ENCODE data around the gene RPGRIP1.
"Not testable (repeated sequence)": the region's sequence is repeated elsewhere in the genome, so short reads cannot be mapped to it uniquely, and the experiment has no call there.

RPGRIP1 gene

GRCh38 chr14:21287168-21287567 lies 7.3 kb downstream of the RPGRIP1 start:
- no peak for DNase-seq (ENCODE audit: low read depth)
- H3K4me3 ChIP-seq (ENCODE audit: low read length), result no peak overlapping the region
- TF ChIP-seq CTCF (conservative IDR thresholded peaks at IDR 0.05; ENCODE audit: low read length), result no peak

GRCh38 chr14:21294026-21294425 lies 14.1 kb downstream of the RPGRIP1 start:
- DNase-seq (ENCODE audit: low read depth); H3K4me3 ChIP-seq (ENCODE audit: low read length): not testable (repeated sequence)

GRCh38 chr14:21298358-21298757 lies 18.5 kb downstream of the RPGRIP1 start:
- H3K4me3 ChIP-seq (ENCODE audit: low read length), result no peak overlapping the region
- DNase-seq (ENCODE audit: low read depth), result no peak
- no peak for TF ChIP-seq CTCF (conservative IDR thresholded peaks at IDR 0.05; ENCODE audit: low read length)

GRCh38 chr14:21299562-21300130 lies 19.8 kb downstream of the RPGRIP1 start:
- DNase-seq (ENCODE audit: low read depth), result no peak
- no peak for TF ChIP-seq CTCF (conservative IDR thresholded peaks at IDR 0.05; ENCODE audit: low read length)
- H3K4me3 ChIP-seq (ENCODE audit: low read length), result no peak overlapping the region

- no peak overlapping the region for H3K4me3 ChIP-seq (ENCODE audit: low read length)
- no peak for TF ChIP-seq CTCF (conservative IDR thresholded peaks at IDR 0.05; ENCODE audit: low read length)
- no peak for DNase-seq (ENCODE audit: low read depth)
Measured at GRCh38 chr14:21300892-21301291, 21.0 kb downstream of the RPGRIP1 start.

- no peak overlapping the region for H3K4me3 ChIP-seq (ENCODE audit: low read length)
- TF ChIP-seq CTCF (conservative IDR thresholded peaks at IDR 0.05; ENCODE audit: low read length), result no peak
- no peak for DNase-seq (ENCODE audit: low read depth)
Measured at GRCh38 chr14:21302013-21302835, 22.3 kb downstream of the RPGRIP1 start.

GRCh38 chr14:21302836-21303140 lies 22.9 kb downstream of the RPGRIP1 start:
- H3K4me3 ChIP-seq (ENCODE audit: low read length); DNase-seq (ENCODE audit: low read depth): not testable (repeated sequence)

GRCh38 chr14:21307637-21308036 lies 27.8 kb downstream of the RPGRIP1 start:
- no peak overlapping the region for H3K4me3 ChIP-seq (ENCODE audit: low read length)
- TF ChIP-seq CTCF (conservative IDR thresholded peaks at IDR 0.05; ENCODE audit: low read length), result no peak
- DNase-seq (ENCODE audit: low read depth), result no peak

Measured in AG10803 (cell line).